HG03354 (cell line): ENCODE data around the gene C1orf21.

ENCODE experiments used
- ATAC-seq: cut with Tn5 transposase; IDR thresholded peaks from one replicate; pipeline ENCODE4 v1.9.1; 2021; ENCODE audit warnings: mild to moderate bottlenecking; ENCODE audit not compliant: unreplicated experiment, poor library complexity, severe bottlenecking

Gene C1orf21

GRCh38 chr1:184534690-184535089, 147.9 kb downstream of the C1orf21 start:
- ATAC-seq: no peak

DNA sequence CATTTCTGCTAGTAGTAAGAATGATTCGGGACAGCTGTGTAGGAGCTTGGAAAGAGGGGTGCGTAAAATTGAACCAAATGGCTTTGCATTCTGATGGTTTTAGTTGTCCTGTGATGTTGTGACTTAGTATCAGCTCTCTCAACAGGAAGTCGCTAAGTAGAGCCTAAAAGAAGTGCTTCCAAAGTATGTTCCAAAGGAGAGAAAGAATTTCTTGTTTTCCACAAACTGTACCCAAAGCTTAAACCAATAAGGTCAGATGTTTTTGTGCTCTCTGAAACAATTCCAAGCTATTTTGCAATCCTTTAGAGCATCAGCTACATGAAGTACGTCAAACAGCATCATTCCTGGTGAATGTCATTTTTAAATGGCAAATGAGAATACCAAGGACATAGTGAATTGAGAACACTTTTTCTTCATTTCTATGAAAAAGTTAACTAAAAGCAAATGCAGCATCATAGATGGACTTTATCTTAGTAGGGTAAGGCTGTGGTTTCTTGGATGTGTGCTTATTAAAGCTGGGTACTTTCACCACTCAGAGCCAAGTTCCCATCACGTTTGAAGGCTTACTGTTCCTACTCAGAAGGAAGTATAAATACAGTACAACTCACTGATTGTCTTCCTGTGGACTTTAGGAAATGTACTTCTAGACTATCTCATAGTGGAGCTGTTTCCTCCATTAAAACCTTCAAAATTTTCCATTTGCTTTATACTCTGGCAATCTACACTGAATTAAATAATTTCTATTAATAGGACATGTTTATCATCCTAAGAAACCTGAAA, 148.6 kb downstream of the C1orf21 start:
- no peak for ATAC-seq

- no peak for ATAC-seq
These were observed 149.6 kb downstream of the C1orf21 start for GRCh38 chr1:184536246-184536985.

- ATAC-seq: no peak
These were observed 152.8 kb downstream of the C1orf21 start for GRCh38 chr1:184539580-184539979.

GRCh38 chr1:184541537-184542152, 154.8 kb downstream of the C1orf21 start:
- no peak for ATAC-seq

DNA sequence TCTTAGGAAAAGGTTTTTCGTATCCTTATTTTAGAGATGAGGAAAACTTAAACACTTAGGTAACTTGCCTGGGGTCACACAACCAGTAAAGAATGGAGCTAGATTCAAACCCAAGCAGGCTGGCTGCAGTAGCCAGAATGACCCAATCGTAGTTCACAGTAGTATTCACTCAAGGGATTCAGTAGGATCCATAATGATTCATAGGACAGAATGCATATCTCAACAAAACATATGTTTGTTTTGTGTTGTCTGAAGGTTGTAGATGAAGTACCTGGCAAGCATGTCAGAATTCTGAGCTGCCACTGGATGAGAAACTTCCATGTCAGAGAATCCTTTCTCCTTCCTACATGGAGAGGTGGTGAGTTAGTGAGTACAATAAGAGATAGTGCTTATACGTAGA, 155.5 kb downstream of the C1orf21 start:
- no peak for ATAC-seq

DNA sequence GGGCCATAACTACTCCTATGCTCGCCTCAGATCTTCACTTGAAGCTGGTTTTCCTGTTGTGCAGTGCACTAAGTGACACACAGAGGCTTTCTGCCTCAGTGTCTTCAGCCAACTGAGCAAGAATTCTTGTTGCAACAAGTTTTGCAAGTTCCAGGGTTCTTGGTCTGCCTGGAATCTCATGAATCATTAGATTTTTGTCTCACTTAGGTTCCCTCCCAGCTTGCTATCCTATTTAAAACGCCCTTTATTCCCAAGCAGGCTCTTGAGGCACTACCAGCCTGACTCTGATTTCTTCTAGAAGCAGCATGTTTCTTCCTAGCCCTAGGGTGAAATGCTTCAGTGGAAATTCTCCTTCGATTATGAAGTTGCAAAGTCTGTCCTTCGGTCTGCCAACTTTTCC, 158.8 kb downstream of the C1orf21 start:
- ATAC-seq: no peak

GRCh38 chr1:184552446-184552845, 165.6 kb downstream of the C1orf21 start:
- ATAC-seq: no peak

DNA sequence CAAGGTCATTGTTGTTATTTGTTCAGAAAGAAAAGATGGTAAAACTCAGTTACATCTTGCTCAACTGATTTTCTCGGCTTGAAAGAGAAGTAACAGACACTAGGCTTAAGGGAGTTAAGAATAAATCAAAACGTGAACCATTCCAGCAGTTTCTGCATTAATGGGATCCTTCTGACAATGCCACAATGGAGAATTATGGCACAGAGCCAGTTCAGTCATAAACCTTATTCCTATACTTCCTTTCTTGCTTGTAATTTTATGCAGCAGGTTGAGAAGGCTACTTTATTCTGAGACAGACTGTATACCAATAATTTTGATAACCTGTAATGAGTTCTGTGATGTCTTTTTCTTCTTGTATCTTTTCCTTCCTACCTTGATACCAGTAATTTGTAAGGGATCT, 167.0 kb downstream of the C1orf21 start:
- ATAC-seq: no peak

DNA sequence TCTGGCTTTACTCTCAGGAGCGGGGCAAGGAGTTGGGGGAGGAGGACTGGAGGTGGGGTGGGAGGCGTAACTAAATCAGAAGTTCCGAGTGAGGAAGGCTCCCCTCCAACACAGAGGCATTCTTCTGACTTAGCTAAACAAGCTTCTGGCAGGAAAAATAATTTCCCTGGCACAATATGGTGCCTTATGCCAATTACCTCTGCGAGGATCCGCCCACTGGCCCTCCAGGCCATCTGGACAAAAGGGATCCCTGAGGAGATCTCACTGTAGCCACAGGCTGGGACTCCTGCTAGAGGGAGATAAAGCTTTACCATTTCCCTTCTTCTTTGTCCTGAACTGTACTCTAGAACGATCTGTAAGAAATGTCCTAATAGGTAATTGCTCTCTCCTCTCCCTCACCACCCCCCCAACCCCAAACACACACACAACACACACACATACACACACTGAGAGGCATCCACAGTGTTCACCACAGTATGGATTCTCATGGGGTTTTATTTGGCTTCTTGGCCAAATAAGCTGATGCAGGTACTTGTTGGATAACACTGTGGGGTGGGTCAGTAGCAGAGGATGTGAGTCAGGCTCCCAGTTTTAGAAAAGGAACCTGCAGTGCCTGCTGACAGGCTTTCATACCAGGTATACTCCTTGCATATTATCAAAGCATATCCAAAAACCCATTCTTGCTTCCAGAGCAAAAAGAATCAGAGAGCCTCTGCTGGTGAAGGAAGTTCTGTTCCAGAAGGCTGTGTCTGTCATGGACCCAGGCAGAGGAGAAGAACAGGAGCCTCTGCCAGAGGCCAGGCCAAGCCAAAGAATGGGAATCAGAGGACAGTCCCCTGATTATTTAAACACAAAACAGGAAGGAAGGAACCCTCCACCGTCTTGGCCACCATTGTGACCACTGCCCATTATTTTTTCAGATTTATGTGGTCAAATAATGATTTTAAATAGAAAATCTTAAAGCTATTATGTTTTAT, 169.1 kb downstream of the C1orf21 start:
- no peak for ATAC-seq

GRCh38 chr1:184556665-184557064, 169.8 kb downstream of the C1orf21 start:
- no peak for ATAC-seq

GRCh38 chr1:184557423-184558347, 170.9 kb downstream of the C1orf21 start:
- no peak for ATAC-seq

DNA sequence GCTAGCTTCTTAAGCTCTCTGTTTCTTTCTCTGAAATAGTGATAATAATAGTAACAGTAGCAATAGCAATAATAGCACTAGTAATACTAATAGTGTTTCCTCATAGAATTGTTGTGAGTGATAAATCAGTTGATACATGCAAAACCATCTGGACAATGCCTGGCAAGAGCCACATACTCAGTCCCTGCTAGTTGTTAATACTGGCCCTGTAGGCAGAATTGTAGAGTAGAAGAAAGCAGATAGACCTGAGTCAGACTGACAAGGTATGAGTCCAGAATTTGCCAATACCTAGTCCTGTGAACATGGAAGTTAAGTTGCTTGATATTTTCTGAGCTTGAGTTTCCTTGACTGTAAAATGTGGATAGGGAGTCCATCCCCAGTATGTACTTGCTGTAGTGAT, 171.9 kb downstream of the C1orf21 start:
- no peak for ATAC-seq

DNA sequence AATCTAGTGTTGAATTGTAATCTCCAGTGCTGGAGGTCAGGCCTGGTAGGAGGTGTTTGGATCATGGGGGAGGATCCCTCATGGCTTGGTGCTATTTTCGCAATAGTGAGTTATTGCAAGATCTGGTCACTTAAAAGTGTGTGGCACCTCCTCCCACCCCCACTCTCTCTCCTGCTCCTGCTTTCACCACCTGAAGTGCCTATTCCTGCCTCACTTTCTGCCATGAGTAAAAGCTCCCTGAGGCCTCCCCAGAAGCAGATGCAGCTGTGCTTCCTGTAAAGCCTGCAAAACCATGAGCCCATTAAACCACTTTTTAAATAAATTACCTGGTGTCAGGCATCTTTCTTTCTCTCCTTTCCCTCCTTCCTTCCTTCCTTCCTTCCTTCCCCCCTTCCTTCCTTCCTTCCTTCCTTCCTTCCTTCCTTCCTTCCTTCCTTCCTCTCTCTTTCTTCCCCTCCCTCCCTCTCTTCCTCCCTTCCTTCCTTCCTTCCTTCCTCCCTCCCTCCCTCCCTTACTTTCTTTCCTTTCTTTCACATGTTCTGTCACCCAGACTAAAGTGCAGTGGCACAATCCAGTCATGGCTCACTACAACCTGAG, 172.4 kb downstream of the C1orf21 start:
- no peak for ATAC-seq

DNA sequence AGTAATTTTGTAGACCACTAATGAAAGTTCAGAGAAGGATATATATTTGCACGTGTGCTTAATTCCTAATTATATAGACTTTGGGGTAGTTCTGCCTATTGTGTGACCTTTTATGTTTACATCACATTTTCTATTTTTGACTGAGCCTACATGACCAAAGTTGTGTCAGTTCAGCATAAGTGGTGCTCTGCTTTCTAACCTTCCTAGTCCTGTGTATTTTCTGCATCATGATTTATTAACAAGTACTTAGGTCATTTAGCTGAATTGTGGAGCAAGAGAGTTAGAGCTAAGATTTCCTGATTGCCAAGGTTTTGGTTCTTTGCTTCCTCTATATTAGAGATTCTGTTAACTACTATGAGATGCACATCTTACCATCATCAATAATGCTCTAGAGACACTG, 176.0 kb downstream of the C1orf21 start:
- ATAC-seq: no peak

DNA sequence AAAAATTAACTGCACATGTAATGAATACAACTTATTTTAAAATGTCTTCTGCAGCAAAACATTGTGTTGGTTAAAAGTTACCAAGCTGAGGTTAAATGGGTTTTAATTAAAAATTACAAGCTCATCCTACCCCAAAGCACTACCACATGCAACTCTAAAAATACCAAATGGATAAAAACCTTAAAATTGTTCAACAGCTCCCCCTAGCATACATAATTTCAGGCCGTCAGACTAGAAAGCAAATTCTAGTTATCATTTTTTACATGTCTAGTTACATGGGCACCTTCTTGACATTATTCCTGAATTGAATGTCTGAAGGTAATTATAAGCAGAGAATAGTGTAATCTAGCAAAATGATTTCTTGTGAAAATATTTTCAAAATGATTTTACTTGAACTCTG, 176.5 kb downstream of the C1orf21 start:
- ATAC-seq: no peak

DNA sequence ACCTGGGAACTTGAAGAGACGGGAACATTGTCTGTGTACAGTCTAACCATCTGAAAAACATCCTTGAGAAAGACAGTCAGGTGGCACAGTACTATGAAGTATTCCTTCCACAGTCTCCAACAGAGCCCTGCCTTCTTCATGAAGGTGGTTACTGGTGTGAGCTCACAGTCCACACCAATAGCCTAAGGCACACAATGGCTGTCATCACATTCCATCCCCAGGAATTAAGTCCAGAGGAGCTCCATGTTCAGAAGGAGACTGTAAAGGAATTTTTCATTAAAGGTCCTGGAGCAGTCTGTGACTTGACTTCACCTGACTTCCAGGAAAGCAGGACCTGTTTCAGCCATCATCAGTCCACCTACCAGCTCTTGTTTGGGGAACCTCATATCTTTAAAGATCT, 180.2 kb downstream of the C1orf21 start:
- ATAC-seq: no peak

- ATAC-seq: no peak
These were observed 180.8 kb downstream of the C1orf21 start for GRCh38 chr1:184567637-184568036.
